IMR-90 (cell line): ENCODE measurements around the gene MATN3. TPM values are rescaled to one million over a fixed set of nuclear protein-coding genes. Genes with fewer than 3 reads are reported as not detected.
A peak's percentile ranks its signal among the peaks of the same experiment; 100 is the strongest.

Experiments used
- ATAC-seq: fragments of 200-7000 bp; cut with Tn5 transposase; 2 replicates; pipeline ENCODE4 v1.9.1; 2020; ENCODE audit warnings: low read depth, mild to moderate bottlenecking, moderate library complexity
- BruUV-seq: library from RNA; stranded (reverse); fragments of 400-500 nt; replicated peaks from 2 replicates; lab custom pipeline; 2021; lab: Mats Ljungman, UMichigan
- CTCF ChIA-PET: fragments of 300-600 bp; formaldehyde crosslinking; extraction: SDS; loops from one replicate; lab custom pipeline; 2021; ENCODE audit warnings: antibody characterized with exemption; lab: Yijun Ruan, JAX
- POLR2A ChIA-PET: fragments of 300-600 bp; sonication (Branson Sonifier 250); formaldehyde crosslinking; loops from one replicate; lab custom pipeline; 2022; ENCODE audit warnings: antibody characterized with exemption; ENCODE audit not compliant: unreplicated experiment; lab: Charles Lee
- DNase-seq: peaks from one replicate; pipeline ENCODE4 v3.0.0; 2013
- H2AFZ ChIP-seq: replicated peaks from 2 replicates; pipeline ENCODE3; 2013; ENCODE audit warnings: low read length, mild to moderate bottlenecking; ENCODE audit not compliant: poor library complexity
- H2AK5ac ChIP-seq: 2 replicates; pipeline ENCODE4 v1.6.1; 2013; ENCODE audit warnings: low read depth, low read length, inconsistent platforms
- H2AK9ac ChIP-seq: replicated peaks from 2 replicates; pipeline ENCODE3; 2013; ENCODE audit warnings: mild to moderate bottlenecking, low read depth, low read length, moderate library complexity; ENCODE audit not compliant: poor library complexity
- H2BK120ac ChIP-seq: 2 replicates; pipeline ENCODE4 v1.6.1; 2013; ENCODE audit warnings: low read depth, low read length, inconsistent platforms
- H2BK15ac ChIP-seq: 3 replicates; pipeline ENCODE4 v1.6.1; 2013; ENCODE audit warnings: low read depth, low read length, inconsistent platforms
- H2BK20ac ChIP-seq: 2 replicates; pipeline ENCODE4 v1.6.1; 2013; ENCODE audit warnings: low read depth, mild to moderate bottlenecking, inconsistent platforms, low read length, moderate library complexity
- H2BK5ac ChIP-seq: 2 replicates; pipeline ENCODE4 v1.6.1; 2013; ENCODE audit warnings: mild to moderate bottlenecking, low read depth, low read length, inconsistent platforms; ENCODE audit not compliant: poor library complexity, severe bottlenecking
- H3K14ac ChIP-seq: replicated peaks from 2 replicates; pipeline ENCODE4 v1.6.1; 2013; ENCODE audit warnings: low read depth, low read length, inconsistent platforms
- H3K18ac ChIP-seq: 2 replicates; pipeline ENCODE4 v1.6.1; 2013; ENCODE audit warnings: low read depth, low read length, control low read depth
- H3K23ac ChIP-seq: 2 replicates; pipeline ENCODE4 v1.6.1; 2013; ENCODE audit warnings: low read depth, low read length, inconsistent platforms
- H3K27ac ChIP-seq: 2 replicates; pipeline ENCODE4 v1.5.1; 2013; ENCODE audit warnings: mild to moderate bottlenecking, control low read depth, low read length; ENCODE audit not compliant: insufficient read depth
- H3K27me3 ChIP-seq: 2 replicates; pipeline ENCODE4 v1.6.1; 2013; ENCODE audit warnings: low read length; ENCODE audit not compliant: control insufficient read depth, insufficient read depth
- H3K36me3 ChIP-seq: 2 replicates; pipeline ENCODE4 v1.6.1; 2013; ENCODE audit warnings: low read length, mixed read lengths; ENCODE audit not compliant: control insufficient read depth, insufficient read depth
- H3K4ac ChIP-seq: 2 replicates; pipeline ENCODE4 v1.6.1; 2013; ENCODE audit warnings: low read depth, low read length, inconsistent platforms
- H3K4me1 ChIP-seq: 2 replicates; pipeline ENCODE4 v1.6.1; 2013; ENCODE audit warnings: low read length, mixed read lengths; ENCODE audit not compliant: control insufficient read depth, insufficient read depth
- H3K4me2 ChIP-seq: 2 replicates; pipeline ENCODE4 v1.6.1; 2013; ENCODE audit warnings: low read depth, mild to moderate bottlenecking, control low read depth, low read length, moderate library complexity
- H3K4me3 ChIP-seq: 2 replicates; pipeline ENCODE4 v1.5.1; 2013; ENCODE audit warnings: low read depth, mild to moderate bottlenecking, control low read depth, low read length, moderate library complexity; ENCODE audit not compliant: insufficient read depth
- H3K56ac ChIP-seq: 2 replicates; pipeline ENCODE4 v1.6.1; 2013; ENCODE audit warnings: low read length, inconsistent platforms; ENCODE audit not compliant: insufficient read depth; ENCODE audit errors: extremely low read depth
- H3K79me1 ChIP-seq, 2 experiments: 2 replicates each; pipeline ENCODE4 v1.6.1; 2013; ENCODE audit warnings: low read length in 2 of 2, inconsistent platforms in 1 of 2, low read depth in 1 of 2
- H3K9ac ChIP-seq: 2 replicates; pipeline ENCODE4 v1.6.1; 2013; ENCODE audit warnings: low read depth, low read length, control low read depth
- H3K9me1 ChIP-seq: 2 replicates; pipeline ENCODE4 v1.6.1; 2013; ENCODE audit warnings: low read length, inconsistent platforms; ENCODE audit not compliant: insufficient read depth
- H3K9me3 ChIP-seq: 2 replicates; pipeline ENCODE4 v1.6.1; 2013; ENCODE audit warnings: low read length; ENCODE audit not compliant: control insufficient read depth, insufficient read depth
- H4K20me1 ChIP-seq: 2 replicates; pipeline ENCODE4 v1.6.1; 2013; ENCODE audit warnings: low read length, inconsistent platforms; ENCODE audit not compliant: insufficient read depth
- H4K5ac ChIP-seq: 2 replicates; pipeline ENCODE4 v1.6.1; 2013; ENCODE audit warnings: mild to moderate bottlenecking, low read depth, low read length, control low read depth
- H4K8ac ChIP-seq, 2 experiments: 2 replicates each; pipeline ENCODE4 v1.6.1; 2013; ENCODE audit warnings: low read depth in 2 of 2, low read length in 2 of 2, control low read depth in 1 of 2, inconsistent platforms in 1 of 2
- H4K91ac ChIP-seq: 2 replicates; pipeline ENCODE4 v1.6.1; 2013; ENCODE audit warnings: low read depth, low read length, inconsistent platforms; ENCODE audit not compliant: insufficient read depth
- CTCF ChIP-seq: conservative IDR thresholded peaks from 2 replicates; pipeline ENCODE4 v1.5.1; 2012; ENCODE audit warnings: mild to moderate bottlenecking, low read depth, low read length, improper control_type of control experiment
- ELK1 ChIP-seq: fragments of 150-350 bp; IDR thresholded peaks from 2 replicates; pipeline ENCODE4 v1.6.1; 2016; ENCODE audit warnings: low read depth, mild to moderate bottlenecking, low read length, moderate library complexity, borderline replicate concordance
- FOS ChIP-seq: fragments of 150-350 bp; IDR thresholded peaks from 2 replicates; pipeline ENCODE4 v1.6.1; 2016; ENCODE audit warnings: low read depth, low read length
- MAFK ChIP-seq: IDR thresholded peaks from 2 replicates; pipeline ENCODE4 v1.6.1; 2012; ENCODE audit warnings: low read depth, low read length, improper control_type of control experiment
- NFE2L2 ChIP-seq: fragments of 150-350 bp; IDR thresholded peaks from 2 replicates; pipeline ENCODE4 v1.6.1; 2016; ENCODE audit warnings: low read depth, mild to moderate bottlenecking, low read length
- RFX5 ChIP-seq: IDR thresholded peaks from 2 replicates; pipeline ENCODE4 v1.8.0; 2012; ENCODE audit warnings: low read depth, mild to moderate bottlenecking, low read length, moderate library complexity
- WGBS, 2 experiments: methylation state at CpG; one replicate each; pipeline versions ENCODE4 v1.1.5 to v1.1.7; 2013; ENCODE audit warnings: missing lambda C conversion rate in 2 of 2; ENCODE audit not compliant: insufficient read length in 1 of 2; ENCODE audit errors: extremely low coverage in 2 of 2; 5-methylcytosine and 5-hydroxymethylcytosine counted together
- dilution Hi-C: fragments of 300-500 bp; cut with HindIII; formaldehyde crosslinking; loops from one replicate; pipeline ENCODE4 v1.14.3; 2018; ENCODE audit warnings: low sequenced_read_pairs; ENCODE audit not compliant: unreplicated experiment
- in situ Hi-C: fragments of 300-500 bp; cut with MboI; formaldehyde crosslinking; loops from 3 replicates; pipeline ENCODE4 v1.14.3; 2019; ENCODE audit warnings: low sequenced_read_pairs, inconsistent platforms, mixed read lengths
- intact Hi-C: fragments of 100-400 bp; cut with micrococcal nuclease; formaldehyde crosslinking; loops from 2 replicates; pipeline ENCODE4 v1.10.0; 2022
- polyA plus RNA-seq, 3 experiments: library from polyadenylated mRNA; depleted of rRNA; stranded (reverse); fragments of >200 nt; gene quantifications; 2 replicates each; pipeline ENCODE4 v1.2.3, GENCODE V29; 2012; ENCODE audit warnings: low replicate concordance in 1 of 3
- total RNA-seq: library from RNA; depleted of rRNA; stranded (reverse); fragments of >200 nt; gene quantifications from 2 replicates; pipeline ENCODE4 v1.2.3, GENCODE V29; 2012

The MATN3 gene
- total and polyA plus RNA-seq, 2 of the 4 experiments (the other 2 are of a cell fraction), result 0.90 to 3.0 TPM

- no peak for DNase-seq
- no peak overlapping the region for H3K4ac ChIP-seq
- no peak overlapping the region for H2BK20ac ChIP-seq
- no peak overlapping the region for H4K5ac ChIP-seq
- H2AK9ac ChIP-seq, result no peak overlapping the region
- H3K27ac ChIP-seq, result no peak overlapping the region
- TF ChIP-seq RFX5 (no peak), FOS (no peak), NFE2L2 (no peak; the same call in 1 of the 2 replicates), CTCF (no peak), ELK1 (no peak), MAFK (peak; percentile 100)
- H3K27me3 ChIP-seq, result no peaks in the 10 kb centered on the region
- peaks cover 8 to 20% of the 10 kb centered on the region in 2 experiments for H3K79me1 ChIP-seq
- no peak overlapping the region for H3K4me2 ChIP-seq
- H3K9me1 ChIP-seq, result no peaks in the 10 kb centered on the region
- H2BK15ac ChIP-seq, result no peak overlapping the region
- ATAC-seq, result no peak
- H4K20me1 ChIP-seq, result no peaks in the 10 kb centered on the region
- H3K14ac ChIP-seq, result no peak overlapping the region
- no peak overlapping the region for H2AFZ ChIP-seq
- ChIA-PET POLR2A (no interaction called here), CTCF (interaction anchor here (0.6 to 0.7 kb wide), 2 partner anchors 11 to 866 kb away, joined by 3 to 8 read pairs; no protein-coding TSS in a partner anchor)
- dilution Hi-C loops, result no loop called here
- H3K4me3 ChIP-seq, result no peak overlapping the region
- in situ Hi-C loops, result no loop called here
- intact Hi-C loops, result loop anchor here (2.0 kb wide), 1 partner anchor 35 kb away; no protein-coding TSS in a partner anchor
- no peak overlapping the region for H4K91ac ChIP-seq
- H3K56ac ChIP-seq, result no peak overlapping the region
- no peaks in the 10 kb centered on the region for H3K36me3 ChIP-seq
- no peak overlapping the region for H3K23ac ChIP-seq
- no peak overlapping the region for H4K8ac ChIP-seq
- BruUV-seq, result no TSS peak
- H3K18ac ChIP-seq, result no peak overlapping the region
- H3K9ac ChIP-seq, result no peak overlapping the region
- H3K4me1 ChIP-seq, result peaks cover 2% of the 10 kb centered on the region; the same call in 1 of the 2 replicates
- WGBS, 2 experiments, result no CpG with 5 or more reads among the region's 1 CpG
- H3K9me3 ChIP-seq, result no peaks in the 10 kb centered on the region
- H2BK5ac ChIP-seq, result no peak overlapping the region
- H2AK5ac ChIP-seq, result no peak overlapping the region
- H2BK120ac ChIP-seq, result no peak overlapping the region
Measured at GRCh38 chr2:19991895-19992294, 20.6 kb downstream of the MATN3 start.
